Mucosa of rectum (tissue), 2 donors: ENCODE data around the gene SLCO4A1.

ENCODE experiments used
- H3K27ac ChIP-seq, 2 donors: one replicate each; pipeline ENCODE4 v1.7.0; 2013; ENCODE audit warnings: inconsistent platforms in 2 of 2, low read depth in 2 of 2, low read length in 2 of 2
- H3K27me3 ChIP-seq, 2 donors: one replicate each; pipeline ENCODE4 v1.7.0; 2013; ENCODE audit warnings: low read length in 2 of 2; ENCODE audit not compliant: control insufficient read depth in 2 of 2, insufficient read depth in 2 of 2
- H3K36me3 ChIP-seq, 2 donors: one replicate each; pipeline ENCODE4 v1.7.0; 2013; ENCODE audit warnings: low read length in 2 of 2; ENCODE audit not compliant: control insufficient read depth in 2 of 2, insufficient read depth in 2 of 2
- H3K4me1 ChIP-seq, 2 donors: one replicate each; pipeline ENCODE4 v1.7.0; 2013; ENCODE audit warnings: low read length in 2 of 2, mild to moderate bottlenecking in 1 of 2; ENCODE audit not compliant: control insufficient read depth in 2 of 2, insufficient read depth in 2 of 2
- H3K4me3 ChIP-seq, 2 donors: one replicate each; pipeline ENCODE4 v1.7.0; 2013; ENCODE audit warnings: low read length in 2 of 2
- H3K9ac ChIP-seq, 2 donors: one replicate each; pipeline ENCODE4 v1.7.0; 2013; ENCODE audit warnings: low read length in 2 of 2, low read depth in 1 of 2, mild to moderate bottlenecking in 1 of 2
- H3K9me3 ChIP-seq, 2 donors: one replicate each; pipeline ENCODE4 v1.7.0; 2013; ENCODE audit warnings: low read length in 2 of 2; ENCODE audit not compliant: control insufficient read depth in 2 of 2
- donor health status: healthy.
- donor health status: Normal muscosa, but diverticular disease.

SLCO4A1 gene

GRCh38 chr20:62644802-62645496 is 2.6 kb downstream of the SLCO4A1 start:
- Histone ChIP-seq H3K4me1 (peaks cover 63 to 65% of the 10 kb centered on the region in 2 donors), H3K9ac (peak overlapping the region in 1 of 2 donors; percentile 82), H3K27ac (peak overlapping the region; percentile 80 to 85), H3K36me3 (no peaks in the 10 kb centered on the region), H3K9me3 (no peaks in the 10 kb centered on the region), H3K4me3 (peak overlapping the region; percentile 2 to 31), H3K27me3 (peaks cover 2 to 3% of the 10 kb centered on the region in 2 donors)

GRCh38 chr20:62645613-62646012 is 3.3 kb downstream of the SLCO4A1 start:
- Histone ChIP-seq H3K36me3 (no peaks in the 10 kb centered on the region), H3K9me3 (no peaks in the 10 kb centered on the region), H3K27me3 (peaks cover 2 to 3% of the 10 kb centered on the region in 2 donors), H3K9ac (peak overlapping the region in 1 of 2 donors; percentile 61), H3K4me3 (no peak overlapping the region), H3K27ac (peak overlapping the region; percentile 43 to 85), H3K4me1 (peaks cover 65 to 67% of the 10 kb centered on the region in 2 donors)

GRCh38 chr20:62646851-62647520 is 4.7 kb downstream of the SLCO4A1 start:
- Histone ChIP-seq H3K9ac (peak overlapping the region; percentile 60 to 62), H3K4me1 (peaks cover 72% of the 10 kb centered on the region in 2 donors), H3K9me3 (no peaks in the 10 kb centered on the region), H3K27me3 (peaks cover 2 to 3% of the 10 kb centered on the region in 2 donors), H3K27ac (peak overlapping the region; percentile 76 to 85), H3K4me3 (peak overlapping the region; percentile 7 to 10), H3K36me3 (peaks cover 0 to 2% of the 10 kb centered on the region in 2 donors)

GRCh38 chr20:62647521-62648317 is 5.4 kb downstream of the SLCO4A1 start:
- Histone ChIP-seq H3K4me1 (peaks cover 75 to 77% of the 10 kb centered on the region in 2 donors), H3K27ac (peak overlapping the region; percentile 76 to 85), H3K9ac (peak overlapping the region; percentile 60 to 62), H3K36me3 (peaks cover 0 to 2% of the 10 kb centered on the region in 2 donors), H3K4me3 (no peak overlapping the region), H3K9me3 (no peaks in the 10 kb centered on the region), H3K27me3 (peaks cover 2 to 3% of the 10 kb centered on the region in 2 donors)

GRCh38 chr20:62648318-62648995 is 6.2 kb downstream of the SLCO4A1 start:
- Histone ChIP-seq H3K27me3 (peaks cover 0 to 3% of the 10 kb centered on the region in 2 donors), H3K9ac (peak overlapping the region in 1 of 2 donors; percentile 62), H3K27ac (peak overlapping the region; percentile 25 to 76), H3K36me3 (peaks cover 0 to 2% of the 10 kb centered on the region in 2 donors), H3K4me3 (no peak overlapping the region), H3K4me1 (peaks cover 75 to 77% of the 10 kb centered on the region in 2 donors), H3K9me3 (no peaks in the 10 kb centered on the region)

GRCh38 chr20:62649140-62649539 is 6.8 kb downstream of the SLCO4A1 start:
- Histone ChIP-seq H3K4me3 (no peak overlapping the region), H3K36me3 (peaks cover 0 to 2% of the 10 kb centered on the region in 2 donors), H3K4me1 (peaks cover 72 to 74% of the 10 kb centered on the region in 2 donors), H3K9me3 (no peaks in the 10 kb centered on the region), H3K27ac (peak overlapping the region in 1 of 2 donors; percentile 76), H3K27me3 (peaks cover 0 to 3% of the 10 kb centered on the region in 2 donors), H3K9ac (no peak overlapping the region)

GRCh38 chr20:62650551-62651284 is 8.4 kb downstream of the SLCO4A1 start:
- Histone ChIP-seq H3K27ac (peak overlapping the region; percentile 99 to 100), H3K4me1 (peaks cover 57 to 58% of the 10 kb centered on the region in 2 donors), H3K4me3 (peak overlapping the region; percentile 33 to 55), H3K27me3 (no peaks in the 10 kb centered on the region), H3K9me3 (no peaks in the 10 kb centered on the region), H3K9ac (peak overlapping the region; percentile 67 to 70), H3K36me3 (peaks cover 0 to 2% of the 10 kb centered on the region in 2 donors)

- Histone ChIP-seq H3K4me1 (peaks cover 51 to 52% of the 10 kb centered on the region in 2 donors), H3K9me3 (no peaks in the 10 kb centered on the region), H3K27me3 (no peaks in the 10 kb centered on the region), H3K27ac (peak overlapping the region; percentile 99 to 100), H3K4me3 (peak overlapping the region; percentile 36 to 55), H3K36me3 (peaks cover 0 to 2% of the 10 kb centered on the region in 2 donors), H3K9ac (peak overlapping the region; percentile 67 to 70)
These were observed 9.2 kb downstream of the SLCO4A1 start for GRCh38 chr20:62651285-62652021.
